Thoracic aorta (tissue), 2 donors: ENCODE measurements around the gene GPATCH8. TPM values are rescaled to one million over a fixed set of nuclear protein-coding genes. Genes with fewer than 3 reads are reported as not detected.
A peak's percentile ranks its signal among the peaks of the same experiment; 100 is the strongest.

Experiments used
- ATAC-seq: fragments of 150-250 bp; one replicate; pipeline ENCODE4 v1.8.0; 2017; ENCODE audit warnings: low read depth; ENCODE audit not compliant: insufficient number of reproducible peaks, low FRiP score
- DNase-seq: peaks from one replicate; pipeline ENCODE4 v3.0.0-alpha.2; 2020; ENCODE audit warnings: low spot score
- H3K27ac ChIP-seq, 2 donors: fragments of 200-600 bp; sonication (generic); 1 replicate in 1 of 2; 2 replicates in 1 of 2; pipeline ENCODE4 v1.5.1; 2016; ENCODE audit warnings: mild to moderate bottlenecking in 2 of 2, moderate library complexity in 2 of 2
- H3K27me3 ChIP-seq: fragments of 200-600 bp; sonication (generic); replicated peaks from 2 replicates; pipeline ENCODE4 v1.6.0; 2016; ENCODE audit warnings: mild to moderate bottlenecking; ENCODE audit not compliant: insufficient read depth
- H3K36me3 ChIP-seq: fragments of 200-600 bp; sonication (generic); one replicate; pipeline ENCODE4 v1.5.1; 2016
- H3K4me1 ChIP-seq, 2 donors: fragments of 200-600 bp; sonication (generic); 1 replicate in 1 of 2; 2 replicates in 1 of 2; pipeline versions ENCODE4 v1.5.1 to v1.6.0; 2016; ENCODE audit warnings: low read depth in 2 of 2, mild to moderate bottlenecking in 1 of 2; ENCODE audit not compliant: control insufficient read depth in 1 of 2
- H3K4me3 ChIP-seq: fragments of 200-600 bp; sonication (generic); 2 replicates; pipeline ENCODE4 v1.5.1; 2016; ENCODE audit warnings: mild to moderate bottlenecking
- H3K9me3 ChIP-seq: fragments of 200-600 bp; sonication (generic); 2 replicates; pipeline ENCODE4 v1.5.1; 2016
- CTCF ChIP-seq: fragments of 200-600 bp; sonication (generic); IDR thresholded peaks from one replicate; pipeline ENCODE4 v1.5.1; 2019; ENCODE audit warnings: antibody characterized with exemption
- total RNA-seq, 2 donors: library from RNA; depleted of rRNA; stranded (reverse); fragments of >200 nt; gene quantifications; one replicate each; pipeline versions ENCODE4 v1.1.0 to v1.2.3, GENCODE V29; 2016

Gene GPATCH8
- total RNA-seq, 2 donors from 2014 or later = 39.3 to 56.1 TPM

GRCh38 chr17:44352828-44353671 is 150.2 kb downstream of the GPATCH8 start:
- no peaks in the 10 kb centered on the region for H3K27me3 ChIP-seq
- ATAC-seq (no peak), DNase-seq (no peak)
- peak overlapping the region; percentile 50 for H3K4me3 ChIP-seq
- H3K4me1 ChIP-seq = no peaks in the 10 kb centered on the region
- no peaks in the 10 kb centered on the region for H3K9me3 ChIP-seq
- TF ChIP-seq CTCF = no peak
- peaks cover 22% of the 10 kb centered on the region for H3K36me3 ChIP-seq
- no peak overlapping the region for H3K27ac ChIP-seq

- no peak overlapping the region for H3K27ac ChIP-seq
- TF ChIP-seq CTCF = no peak
- H3K27me3 ChIP-seq = no peaks in the 10 kb centered on the region
- peaks cover 22% of the 10 kb centered on the region for H3K36me3 ChIP-seq
- ATAC-seq (no peak), DNase-seq (no peak)
- no peaks in the 10 kb centered on the region for H3K9me3 ChIP-seq
- H3K4me3 ChIP-seq = no peak overlapping the region
- no peaks in the 10 kb centered on the region for H3K4me1 ChIP-seq
Measured at GRCh38 chr17:44351961-44352827, 151.0 kb downstream of the GPATCH8 start.

GRCh38 chr17:44351464-44351863 is 151.7 kb downstream of the GPATCH8 start:
- no peak for TF ChIP-seq CTCF
- no peaks in the 10 kb centered on the region for H3K27me3 ChIP-seq
- no peaks in the 10 kb centered on the region for H3K4me1 ChIP-seq
- H3K36me3 ChIP-seq = peaks cover 22% of the 10 kb centered on the region
- no peak for ATAC-seq
- DNase-seq = no peak
- no peak overlapping the region for H3K4me3 ChIP-seq
- H3K9me3 ChIP-seq = no peaks in the 10 kb centered on the region
- H3K27ac ChIP-seq = no peak overlapping the region

GRCh38 chr17:44350733-44351226 is 152.4 kb downstream of the GPATCH8 start:
- no peak for ATAC-seq
- TF ChIP-seq CTCF = peak; percentile 60
- H3K27ac ChIP-seq = no peak overlapping the region
- H3K9me3 ChIP-seq = no peaks in the 10 kb centered on the region
- peaks cover 22% of the 10 kb centered on the region for H3K36me3 ChIP-seq
- no peak overlapping the region for H3K4me3 ChIP-seq
- H3K27me3 ChIP-seq = no peaks in the 10 kb centered on the region
- H3K4me1 ChIP-seq = peaks cover 3 to 6% of the 10 kb centered on the region in 2 donors
- no peak for DNase-seq

- TF ChIP-seq CTCF = no peak
- Histone ChIP-seq H3K4me1 (peaks cover 3 to 8% of the 10 kb centered on the region in 2 donors), H3K27me3 (no peaks in the 10 kb centered on the region), H3K36me3 (peaks cover 22% of the 10 kb centered on the region), H3K4me3 (no peak overlapping the region), H3K27ac (no peak overlapping the region), H3K9me3 (no peaks in the 10 kb centered on the region)
- no peak for DNase-seq
- no peak for ATAC-seq
Measured at GRCh38 chr17:44349553-44350070, 153.6 kb downstream of the GPATCH8 start.
